HepG2 (cell line): ENCODE results near the gene NEU4. TPM values are rescaled to one million over a fixed set of nuclear protein-coding genes. Genes with fewer than 3 reads are reported as not detected.

Experiments used
- HIVEP1 ChIP-seq: sonication (generic); formaldehyde crosslinking; IDR thresholded peaks from 2 replicates; pipeline ENCODE4 v1.4.0; 2020; ENCODE audit warnings: mild to moderate bottlenecking, missing genetic modification reagents
- MED13 ChIP-seq: sonication (generic); formaldehyde crosslinking; IDR thresholded peaks from 2 replicates; pipeline ENCODE4 v1.5.0; 2020; ENCODE audit warnings: missing genetic modification reagents
- NFIB ChIP-seq: sonication (generic); formaldehyde crosslinking; IDR thresholded peaks from 2 replicates; pipeline ENCODE4 v1.9.0; 2021; ENCODE audit warnings: missing genetic modification reagents, mild to moderate bottlenecking, borderline replicate concordance
- ZNF326 ChIP-seq: sonication (generic); formaldehyde crosslinking; IDR thresholded peaks from 2 replicates; pipeline ENCODE4 v1.4.0; 2020; ENCODE audit warnings: missing genetic modification reagents, borderline replicate concordance
- ZNF674 ChIP-seq: sonication (generic); formaldehyde crosslinking; IDR thresholded peaks from 2 replicates; pipeline ENCODE4 v1.5.0; 2020; ENCODE audit warnings: low read depth, mild to moderate bottlenecking, missing genetic modification reagents
- polyA plus RNA-seq, 8 experiments: library from polyadenylated mRNA; depleted of rRNA in 3 of 8; stranded (reverse) in 7 of 8; unstranded in 1 of 8; fragments of >200 nt; fragmentation: Illumina TruSeq in 4 of 8; extraction: Trizol in 4 of 8; gene quantifications; 2 replicates each; pipeline versions ENCODE4 v1.2.1 to v1.2.3, GENCODE V29; 2011 to 2016; ENCODE audit warnings: low read depth in 4 of 8, missing spikeins in 1 of 8, mixed read lengths in 1 of 8; ENCODE audit not compliant: insufficient read depth in 1 of 8
- total RNA-seq, 5 experiments: library from RNA; depleted of rRNA; stranded (reverse); fragments of >200 nt; fragmentation: Illumina TruSeq; extraction: Trizol; gene quantifications; 2 replicates each; pipeline ENCODE4 v1.2.3, GENCODE V29; 2016; ENCODE audit warnings: low read depth in 1 of 5
- TF ChIP-seq, protein P1 (sequence below): sonication (generic); formaldehyde crosslinking; IDR thresholded peaks from 2 replicates; pipeline ENCODE4 v1.4.0; 2020; ENCODE audit warnings: mild to moderate bottlenecking, missing genetic modification reagents
- TF ChIP-seq, protein P2 (sequence below): sonication (generic); formaldehyde crosslinking; IDR thresholded peaks from 2 replicates; pipeline ENCODE4 v1.4.0; 2020; ENCODE audit warnings: missing genetic modification reagents
- TF ChIP-seq, protein P3 (sequence below): sonication (generic); formaldehyde crosslinking; IDR thresholded peaks from 2 replicates; pipeline ENCODE4 v1.8.0; 2022; ENCODE audit warnings: missing genetic modification reagents, low read depth, mild to moderate bottlenecking, borderline replicate concordance
- TF ChIP-seq, protein P4 (sequence below): sonication (generic); formaldehyde crosslinking; IDR thresholded peaks from 2 replicates; pipeline ENCODE4 v1.8.1; 2023; ENCODE audit warnings: mild to moderate bottlenecking, missing genetic modification reagents
- TF ChIP-seq, protein P5 (sequence below): IDR thresholded peaks from 2 replicates; pipeline ENCODE4 v1.6.1; 2016; ENCODE audit warnings: mild to moderate bottlenecking, missing biosample characterization, missing genetic modification reagents
- TF ChIP-seq, protein P6 (sequence below): sonication (generic); formaldehyde crosslinking; IDR thresholded peaks from 2 replicates; pipeline ENCODE4 v1.9.0; 2021; ENCODE audit warnings: missing genetic modification reagents, borderline replicate concordance
- TF ChIP-seq, protein P7 (sequence below): sonication (generic); formaldehyde crosslinking; IDR thresholded peaks from 2 replicates; pipeline ENCODE4 v1.8.1; 2023; ENCODE audit warnings: mild to moderate bottlenecking, moderate library complexity, missing genetic modification reagents

NEU4 gene
- total and polyA plus RNA-seq, 2 of the 13 experiments (the other 11 are each of a cell fraction or from before 2014, with no cell fraction given) = 53.5 to 107 TPM

DNA sequence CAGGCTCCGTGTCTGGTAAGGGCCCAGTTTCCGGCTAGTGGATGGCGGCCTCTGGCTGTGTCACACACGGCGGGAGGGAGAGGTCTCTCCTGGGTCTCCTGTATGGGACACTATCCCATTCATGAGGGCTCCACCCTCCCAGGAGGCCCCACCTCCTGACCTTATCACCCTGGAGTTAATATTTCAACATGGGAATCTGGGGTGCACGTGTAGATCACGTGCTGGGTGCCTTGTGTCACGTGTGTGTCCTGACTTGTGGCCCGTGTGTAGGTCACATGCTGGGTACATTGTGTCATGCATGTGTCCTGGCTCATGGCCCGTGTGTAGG is 9.9 kb downstream of the NEU4 start (continued):
- TF ChIP-seq, protein P1, sequence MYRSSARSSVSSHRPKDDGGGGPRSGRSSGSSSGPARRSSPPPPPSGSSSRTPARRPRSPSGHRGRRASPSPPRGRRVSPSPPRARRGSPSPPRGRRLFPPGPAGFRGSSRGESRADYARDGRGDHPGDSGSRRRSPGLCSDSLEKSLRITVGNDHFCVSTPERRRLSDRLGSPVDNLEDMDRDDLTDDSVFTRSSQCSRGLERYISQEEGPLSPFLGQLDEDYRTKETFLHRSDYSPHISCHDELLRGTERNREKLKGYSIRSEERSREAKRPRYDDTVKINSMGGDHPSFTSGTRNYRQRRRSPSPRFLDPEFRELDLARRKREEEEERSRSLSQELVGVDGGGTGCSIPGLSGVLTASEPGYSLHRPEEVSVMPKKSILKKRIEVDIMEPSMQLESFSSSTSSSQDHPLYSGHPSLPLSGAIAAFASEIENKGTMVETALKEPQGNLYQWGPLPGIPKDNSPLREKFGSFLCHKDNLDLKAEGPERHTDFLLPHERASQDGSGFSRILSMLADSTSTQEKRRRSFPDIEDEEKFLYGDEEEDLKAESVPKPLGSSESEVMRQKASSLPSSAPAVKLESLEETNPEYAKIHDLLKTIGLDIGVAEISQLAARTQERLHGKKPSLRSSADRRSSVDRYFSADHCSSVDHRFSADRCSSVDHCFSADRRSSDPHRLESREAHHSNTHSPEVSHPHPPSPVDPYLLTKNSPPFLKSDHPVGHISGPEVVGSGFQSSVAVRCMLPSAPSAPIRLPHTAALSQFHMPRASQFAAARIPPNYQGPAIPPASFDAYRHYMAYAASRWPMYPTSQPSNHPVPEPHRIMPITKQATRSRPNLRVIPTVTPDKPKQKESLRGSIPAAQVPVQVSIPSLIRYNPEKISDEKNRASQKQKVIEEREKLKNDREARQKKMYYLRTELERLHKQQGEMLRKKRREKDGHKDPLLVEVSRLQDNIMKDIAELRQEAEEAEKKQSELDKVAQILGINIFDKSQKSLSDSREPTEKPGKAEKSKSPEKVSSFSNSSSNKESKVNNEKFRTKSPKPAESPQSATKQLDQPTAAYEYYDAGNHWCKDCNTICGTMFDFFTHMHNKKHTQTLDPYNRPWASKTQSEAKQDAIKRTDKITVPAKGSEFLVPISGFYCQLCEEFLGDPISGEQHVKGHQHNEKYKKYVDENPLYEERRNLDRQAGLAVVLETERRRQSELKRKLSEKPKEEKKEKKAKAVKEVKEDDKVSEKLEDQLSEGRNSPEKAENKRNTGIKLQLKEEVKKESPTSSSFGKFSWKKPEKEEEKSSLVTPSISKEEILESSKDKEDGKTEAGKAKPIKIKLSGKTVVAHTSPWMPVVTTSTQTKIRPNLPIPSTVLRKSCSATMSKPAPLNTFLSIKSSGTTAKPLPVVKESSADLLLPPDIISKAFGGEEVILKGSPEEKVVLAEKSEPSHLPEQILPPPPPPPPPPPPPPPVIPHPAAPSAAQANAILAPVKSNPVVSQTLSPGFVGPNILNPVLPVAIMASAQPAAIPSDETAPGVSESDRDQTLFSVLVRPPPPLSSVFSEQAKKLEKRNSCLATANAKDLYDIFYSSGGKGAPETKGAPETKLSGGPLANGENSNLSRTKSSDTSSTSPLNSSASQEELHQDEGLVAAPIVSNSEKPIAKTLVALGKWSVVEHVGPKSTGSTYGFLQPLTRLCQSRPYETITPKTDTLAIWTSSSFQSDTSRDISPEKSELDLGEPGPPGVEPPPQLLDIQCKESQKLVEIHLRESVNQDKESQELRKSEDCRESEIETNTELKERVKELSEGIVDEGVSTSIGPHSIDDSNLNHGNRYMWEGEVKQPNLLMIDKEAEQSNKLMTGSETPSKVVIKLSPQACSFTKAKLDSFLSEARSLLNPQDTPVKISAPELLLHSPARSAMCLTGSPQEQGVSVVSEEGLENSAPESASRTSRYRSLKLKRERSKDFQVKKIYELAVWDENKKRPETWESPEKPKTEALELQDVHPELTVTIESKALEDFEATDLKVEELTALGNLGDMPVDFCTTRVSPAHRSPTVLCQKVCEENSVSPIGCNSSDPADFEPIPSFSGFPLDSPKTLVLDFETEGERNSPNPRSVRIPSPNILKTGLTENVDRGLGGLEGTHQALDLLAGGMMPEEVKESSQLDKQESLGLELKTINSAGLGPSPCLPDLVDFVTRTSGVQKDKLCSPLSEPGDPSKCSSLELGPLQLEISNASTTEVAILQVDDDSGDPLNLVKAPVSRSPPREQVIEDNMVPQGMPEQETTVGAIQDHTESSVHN (CRISPR knock-in tag) = peak; percentile 99
- TF ChIP-seq, protein P2, sequence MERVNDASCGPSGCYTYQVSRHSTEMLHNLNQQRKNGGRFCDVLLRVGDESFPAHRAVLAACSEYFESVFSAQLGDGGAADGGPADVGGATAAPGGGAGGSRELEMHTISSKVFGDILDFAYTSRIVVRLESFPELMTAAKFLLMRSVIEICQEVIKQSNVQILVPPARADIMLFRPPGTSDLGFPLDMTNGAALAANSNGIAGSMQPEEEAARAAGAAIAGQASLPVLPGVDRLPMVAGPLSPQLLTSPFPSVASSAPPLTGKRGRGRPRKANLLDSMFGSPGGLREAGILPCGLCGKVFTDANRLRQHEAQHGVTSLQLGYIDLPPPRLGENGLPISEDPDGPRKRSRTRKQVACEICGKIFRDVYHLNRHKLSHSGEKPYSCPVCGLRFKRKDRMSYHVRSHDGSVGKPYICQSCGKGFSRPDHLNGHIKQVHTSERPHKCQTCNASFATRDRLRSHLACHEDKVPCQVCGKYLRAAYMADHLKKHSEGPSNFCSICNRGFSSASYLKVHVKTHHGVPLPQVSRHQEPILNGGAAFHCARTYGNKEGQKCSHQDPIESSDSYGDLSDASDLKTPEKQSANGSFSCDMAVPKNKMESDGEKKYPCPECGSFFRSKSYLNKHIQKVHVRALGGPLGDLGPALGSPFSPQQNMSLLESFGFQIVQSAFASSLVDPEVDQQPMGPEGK (CRISPR knock-in tag) = peak; percentile 58
- TF ChIP-seq ZNF326 (CRISPR knock-in tag) (peak; percentile 93; the same call in 1 of the 2 replicates), ZNF674 (no peak), NFIB (CRISPR knock-in tag) (peak; percentile 80; the same call in 1 of the 2 replicates), HIVEP1 (CRISPR knock-in tag) (peak; percentile 86), MED13 (CRISPR knock-in tag) (no peak; the same call in 1 of the 2 replicates)
- TF ChIP-seq, protein P3, sequence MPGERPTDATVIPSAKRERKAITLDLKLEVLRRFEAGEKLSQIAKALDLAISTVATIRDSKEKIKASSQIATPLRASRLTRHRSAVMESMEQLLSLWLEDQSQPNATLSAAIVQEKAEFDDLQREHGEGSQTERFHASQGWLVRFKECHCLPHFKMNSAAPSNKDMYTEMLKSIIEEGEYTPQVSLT (CRISPR knock-in tag) = peak; percentile 80; the same call in 1 of the 2 replicates
- TF ChIP-seq, protein P4, sequence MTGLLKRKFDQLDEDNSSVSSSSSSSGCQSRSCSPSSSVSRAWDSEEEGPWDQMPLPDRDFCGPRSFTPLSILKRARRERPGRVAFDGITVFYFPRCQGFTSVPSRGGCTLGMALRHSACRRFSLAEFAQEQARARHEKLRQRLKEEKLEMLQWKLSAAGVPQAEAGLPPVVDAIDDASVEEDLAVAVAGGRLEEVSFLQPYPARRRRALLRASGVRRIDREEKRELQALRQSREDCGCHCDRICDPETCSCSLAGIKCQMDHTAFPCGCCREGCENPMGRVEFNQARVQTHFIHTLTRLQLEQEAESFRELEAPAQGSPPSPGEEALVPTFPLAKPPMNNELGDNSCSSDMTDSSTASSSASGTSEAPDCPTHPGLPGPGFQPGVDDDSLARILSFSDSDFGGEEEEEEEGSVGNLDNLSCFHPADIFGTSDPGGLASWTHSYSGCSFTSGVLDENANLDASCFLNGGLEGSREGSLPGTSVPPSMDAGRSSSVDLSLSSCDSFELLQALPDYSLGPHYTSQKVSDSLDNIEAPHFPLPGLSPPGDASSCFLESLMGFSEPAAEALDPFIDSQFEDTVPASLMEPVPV (CRISPR knock-in tag) = no peak
- TF ChIP-seq, protein P5, sequence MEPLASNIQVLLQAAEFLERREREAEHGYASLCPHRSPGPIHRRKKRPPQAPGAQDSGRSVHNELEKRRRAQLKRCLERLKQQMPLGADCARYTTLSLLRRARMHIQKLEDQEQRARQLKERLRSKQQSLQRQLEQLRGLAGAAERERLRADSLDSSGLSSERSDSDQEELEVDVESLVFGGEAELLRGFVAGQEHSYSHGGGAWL = peak; percentile 85; the same call in 1 of the 2 replicates
- TF ChIP-seq, protein P6, sequence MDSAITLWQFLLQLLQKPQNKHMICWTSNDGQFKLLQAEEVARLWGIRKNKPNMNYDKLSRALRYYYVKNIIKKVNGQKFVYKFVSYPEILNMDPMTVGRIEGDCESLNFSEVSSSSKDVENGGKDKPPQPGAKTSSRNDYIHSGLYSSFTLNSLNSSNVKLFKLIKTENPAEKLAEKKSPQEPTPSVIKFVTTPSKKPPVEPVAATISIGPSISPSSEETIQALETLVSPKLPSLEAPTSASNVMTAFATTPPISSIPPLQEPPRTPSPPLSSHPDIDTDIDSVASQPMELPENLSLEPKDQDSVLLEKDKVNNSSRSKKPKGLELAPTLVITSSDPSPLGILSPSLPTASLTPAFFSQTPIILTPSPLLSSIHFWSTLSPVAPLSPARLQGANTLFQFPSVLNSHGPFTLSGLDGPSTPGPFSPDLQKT (CRISPR knock-in tag) = no peak
- TF ChIP-seq, protein P7, sequence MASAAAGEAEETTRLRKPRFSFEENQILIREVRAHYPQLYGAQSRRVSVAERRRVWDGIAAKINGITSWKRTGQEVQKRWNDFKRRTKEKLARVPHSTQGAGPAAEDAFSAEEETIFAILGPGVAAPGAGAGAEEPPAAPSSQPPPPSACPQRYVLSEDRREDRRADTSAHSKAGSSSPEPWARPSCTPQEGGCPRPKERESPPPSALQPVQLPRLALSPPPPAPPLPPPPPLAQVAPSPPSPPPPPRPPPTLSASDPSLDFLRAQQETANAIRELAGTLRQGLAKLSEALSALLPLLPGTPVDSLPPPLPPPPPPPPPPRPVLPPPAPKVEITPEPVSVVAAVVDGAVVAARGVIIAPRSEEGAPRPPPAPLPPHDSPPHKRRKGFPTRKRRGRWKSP (CRISPR knock-in tag) = peak; percentile 93; the same call in 1 of the 2 replicates
